Testis (tissue), 2 donors: Measurements from ENCODE around the gene ARID4B.

Experiments
- POLR2A ChIP-seq: fragments of 450-650 bp; IDR thresholded peaks from one replicate; pipeline ENCODE4 v1.6.1; 2017; ENCODE audit warnings: antibody characterized with exemption, mild to moderate bottlenecking, moderate library complexity
- TF ChIP-seq, protein P1 (sequence below), 3 experiments: fragments of 450-650 bp in 2 of 3; fragments of 200-600 bp in 1 of 3; sonication (generic) in 1 of 3; IDR thresholded peaks; one replicate each; pipeline ENCODE4 v1.5.1; 2016 to 2019; ENCODE audit warnings: antibody characterized with exemption in 3 of 3, mild to moderate bottlenecking in 2 of 3, moderate library complexity in 1 of 3

DNA sequence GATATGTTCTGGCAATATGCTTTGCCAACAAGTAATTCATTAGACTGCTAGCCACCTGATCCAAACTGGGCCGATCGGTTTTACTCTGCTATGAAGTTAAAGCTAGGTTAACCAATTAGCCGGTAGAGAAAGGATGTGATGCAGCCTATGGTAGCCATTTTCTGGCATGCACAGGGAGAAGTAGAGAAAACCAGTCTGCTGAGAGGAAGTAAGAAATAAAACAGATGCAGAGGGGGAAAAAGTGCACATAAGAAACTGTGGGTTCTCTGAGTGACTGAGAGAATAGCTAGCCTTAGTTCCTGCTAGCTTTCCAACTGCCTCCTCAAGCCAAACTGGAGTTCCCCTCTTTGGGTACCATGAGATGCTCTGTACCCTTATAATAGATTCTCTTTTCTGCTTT lies 52.8 kb downstream of the ARID4B start:
- TF ChIP-seq POLR2A: no peak
- TF ChIP-seq, protein P1, sequence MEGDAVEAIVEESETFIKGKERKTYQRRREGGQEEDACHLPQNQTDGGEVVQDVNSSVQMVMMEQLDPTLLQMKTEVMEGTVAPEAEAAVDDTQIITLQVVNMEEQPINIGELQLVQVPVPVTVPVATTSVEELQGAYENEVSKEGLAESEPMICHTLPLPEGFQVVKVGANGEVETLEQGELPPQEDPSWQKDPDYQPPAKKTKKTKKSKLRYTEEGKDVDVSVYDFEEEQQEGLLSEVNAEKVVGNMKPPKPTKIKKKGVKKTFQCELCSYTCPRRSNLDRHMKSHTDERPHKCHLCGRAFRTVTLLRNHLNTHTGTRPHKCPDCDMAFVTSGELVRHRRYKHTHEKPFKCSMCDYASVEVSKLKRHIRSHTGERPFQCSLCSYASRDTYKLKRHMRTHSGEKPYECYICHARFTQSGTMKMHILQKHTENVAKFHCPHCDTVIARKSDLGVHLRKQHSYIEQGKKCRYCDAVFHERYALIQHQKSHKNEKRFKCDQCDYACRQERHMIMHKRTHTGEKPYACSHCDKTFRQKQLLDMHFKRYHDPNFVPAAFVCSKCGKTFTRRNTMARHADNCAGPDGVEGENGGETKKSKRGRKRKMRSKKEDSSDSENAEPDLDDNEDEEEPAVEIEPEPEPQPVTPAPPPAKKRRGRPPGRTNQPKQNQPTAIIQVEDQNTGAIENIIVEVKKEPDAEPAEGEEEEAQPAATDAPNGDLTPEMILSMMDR (IDR thresholded peaks at IDR 0.05): no peak
